ENCODE results near the gene RAB4B. TPM values are rescaled to one million over a fixed set of nuclear protein-coding genes. Genes with fewer than 3 reads are reported as not detected.
A peak's percentile ranks its signal among the peaks of the same experiment; 100 is the strongest.
"Not testable (repeated sequence)": the region's sequence is repeated elsewhere in the genome, so short reads cannot be mapped to it uniquely, and the experiment has no call there.

Gene RAB4B
- total RNA-seq, 1 experiment from 2014 or later = 9.1 TPM

DNA sequence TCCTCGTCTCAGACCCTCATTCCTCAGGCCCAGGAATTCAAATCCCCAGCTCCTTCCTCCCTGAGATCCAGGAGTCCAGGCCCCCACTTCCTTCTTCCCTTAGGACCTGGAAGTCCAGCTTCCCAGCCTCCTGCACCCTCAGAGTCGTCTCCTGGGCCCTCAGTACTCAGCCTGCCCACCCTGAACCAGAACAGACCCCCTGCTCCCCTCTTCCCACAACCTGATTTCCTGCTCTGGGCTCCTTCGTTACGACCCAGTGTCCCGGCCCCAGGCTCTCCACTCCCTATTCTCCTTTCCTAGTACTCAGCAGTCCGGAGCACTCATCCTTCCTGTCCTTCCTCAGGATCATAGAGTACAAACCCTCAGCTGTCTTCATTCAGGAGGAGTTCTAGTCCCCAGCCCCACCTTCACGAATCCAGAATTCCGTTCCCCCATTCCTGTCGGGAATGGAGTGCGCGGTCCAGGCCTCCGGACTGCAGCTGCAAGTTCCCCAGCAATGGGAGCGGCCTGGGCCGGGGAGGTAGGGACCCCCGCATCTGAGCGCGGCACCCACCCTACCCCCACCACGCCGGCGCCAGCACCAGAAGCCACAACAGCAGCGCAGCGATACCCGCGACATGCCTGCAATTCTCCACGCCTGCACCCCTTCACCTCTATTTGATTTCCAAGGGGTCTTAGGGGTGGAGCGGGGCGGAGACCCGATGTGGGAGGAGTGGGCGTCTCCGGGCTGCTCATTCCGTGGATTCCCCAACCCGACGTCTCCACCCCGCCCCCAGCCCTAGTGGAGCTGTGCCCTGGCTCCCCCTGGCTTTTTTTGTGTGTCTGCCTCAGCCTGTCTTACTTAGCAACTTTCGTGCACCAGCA lies 33.7 kb downstream of the RAB4B start:
- no peaks in the 10 kb centered on the region for H3K27me3 ChIP-seq (replicated peaks; ENCODE audit: insufficient read depth, low read depth, low read length, poor library complexity)
- peaks cover 21% of the 10 kb centered on the region for H3K36me3 ChIP-seq (ENCODE audit: insufficient read depth, low read length, poor library complexity, severe bottlenecking)
- no TSS peak for BruUV-seq (replicated peaks)
- H3K27ac ChIP-seq (ENCODE audit: low read depth, low read length, poor library complexity, severe bottlenecking) = no peak overlapping the region
- TF ChIP-seq EZH2 (IDR thresholded peaks at IDR 0.05; ENCODE audit: borderline replicate concordance, low read depth, low read length, poor library complexity, severe bottlenecking) = no peak
- TF ChIP-seq, protein P1, sequence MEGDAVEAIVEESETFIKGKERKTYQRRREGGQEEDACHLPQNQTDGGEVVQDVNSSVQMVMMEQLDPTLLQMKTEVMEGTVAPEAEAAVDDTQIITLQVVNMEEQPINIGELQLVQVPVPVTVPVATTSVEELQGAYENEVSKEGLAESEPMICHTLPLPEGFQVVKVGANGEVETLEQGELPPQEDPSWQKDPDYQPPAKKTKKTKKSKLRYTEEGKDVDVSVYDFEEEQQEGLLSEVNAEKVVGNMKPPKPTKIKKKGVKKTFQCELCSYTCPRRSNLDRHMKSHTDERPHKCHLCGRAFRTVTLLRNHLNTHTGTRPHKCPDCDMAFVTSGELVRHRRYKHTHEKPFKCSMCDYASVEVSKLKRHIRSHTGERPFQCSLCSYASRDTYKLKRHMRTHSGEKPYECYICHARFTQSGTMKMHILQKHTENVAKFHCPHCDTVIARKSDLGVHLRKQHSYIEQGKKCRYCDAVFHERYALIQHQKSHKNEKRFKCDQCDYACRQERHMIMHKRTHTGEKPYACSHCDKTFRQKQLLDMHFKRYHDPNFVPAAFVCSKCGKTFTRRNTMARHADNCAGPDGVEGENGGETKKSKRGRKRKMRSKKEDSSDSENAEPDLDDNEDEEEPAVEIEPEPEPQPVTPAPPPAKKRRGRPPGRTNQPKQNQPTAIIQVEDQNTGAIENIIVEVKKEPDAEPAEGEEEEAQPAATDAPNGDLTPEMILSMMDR (conservative IDR thresholded peaks at IDR 0.05; ENCODE audit: low read depth, low read length) = no peak
- H3K4me3 ChIP-seq (ENCODE audit: low read depth, low read length, poor library complexity, severe bottlenecking) = peak overlapping the region; percentile 27
- no peaks in the 10 kb centered on the region for H3K9me3 ChIP-seq (ENCODE audit: low read depth, low read length, poor library complexity, severe bottlenecking)
- peaks cover 22% of the 10 kb centered on the region for H3K4me1 ChIP-seq (ENCODE audit: insufficient read depth, low read length, poor library complexity, severe bottlenecking)
- intact Hi-C loops (cut with micrococcal nuclease; ENCODE audit: unreplicated experiment) = no loop called here
- no peak for DNase-seq (ENCODE audit: low spot score)
- CTCF ChIA-PET = no interaction called here
- POLR2A ChIA-PET (ENCODE audit: low non-redundant PET) = no interaction called here

DNA sequence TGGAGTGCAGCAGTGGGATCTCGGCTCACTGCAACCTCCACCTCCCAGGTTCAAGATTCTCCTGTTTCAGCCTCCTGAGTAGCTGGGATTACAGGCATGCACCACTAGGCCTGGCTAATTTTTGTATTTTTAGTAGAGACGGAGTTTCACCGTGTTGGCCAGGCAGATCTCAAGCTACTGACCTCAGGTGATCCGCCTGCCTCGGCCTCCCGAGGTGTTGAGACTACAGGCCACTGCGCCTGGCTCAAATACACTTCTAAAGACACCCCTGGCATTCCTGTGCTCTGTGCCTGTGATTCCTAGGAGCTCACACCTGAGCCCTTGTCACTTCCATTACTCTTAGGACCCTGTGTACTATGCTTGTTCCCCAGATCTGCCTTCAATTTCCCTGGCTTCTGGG lies 34.5 kb downstream of the RAB4B start:
- CTCF ChIA-PET; H3K9me3 ChIP-seq (ENCODE audit: low read depth, low read length, poor library complexity, severe bottlenecking); DNase-seq (ENCODE audit: low spot score); intact Hi-C loops (cut with micrococcal nuclease; ENCODE audit: unreplicated experiment); H3K27me3 ChIP-seq (replicated peaks; ENCODE audit: insufficient read depth, low read depth, low read length, poor library complexity); BruUV-seq (replicated peaks); H3K27ac ChIP-seq (ENCODE audit: low read depth, low read length, poor library complexity, severe bottlenecking); H3K4me3 ChIP-seq (ENCODE audit: low read depth, low read length, poor library complexity, severe bottlenecking); POLR2A ChIA-PET (ENCODE audit: low non-redundant PET): not testable (repeated sequence)
- H3K36me3 ChIP-seq (ENCODE audit: insufficient read depth, low read length, poor library complexity, severe bottlenecking) = peaks cover 14% of the 10 kb centered on the region
- H3K4me1 ChIP-seq (ENCODE audit: insufficient read depth, low read length, poor library complexity, severe bottlenecking) = peaks cover 17% of the 10 kb centered on the region

DNA sequence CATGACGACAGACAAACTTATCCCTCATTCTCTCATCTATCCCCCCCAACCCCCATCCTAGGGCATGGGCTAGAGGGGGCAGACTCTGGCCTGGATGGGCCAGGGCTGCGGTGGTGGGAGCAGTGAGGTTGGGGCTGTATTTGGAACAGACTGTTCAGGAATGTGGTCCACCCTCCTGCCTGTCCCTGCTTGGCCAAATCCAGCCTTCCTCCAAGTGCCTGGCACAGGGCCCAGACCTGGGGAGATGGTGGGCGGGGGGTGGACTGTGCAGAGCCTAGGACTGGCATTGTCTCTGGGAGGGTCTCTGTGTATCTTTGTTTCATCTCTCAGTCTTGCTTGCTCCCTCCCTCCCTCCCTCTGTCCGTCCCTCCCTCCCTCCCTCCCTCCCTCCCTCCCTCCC lies 35.1 kb downstream of the RAB4B start:
- Histone ChIP-seq H3K4me1 (ENCODE audit: insufficient read depth, low read length, poor library complexity, severe bottlenecking) (peaks cover 17% of the 10 kb centered on the region), H3K9me3 (ENCODE audit: low read depth, low read length, poor library complexity, severe bottlenecking) (no peaks in the 10 kb centered on the region), H3K27ac (ENCODE audit: low read depth, low read length, poor library complexity, severe bottlenecking) (no peak overlapping the region), H3K4me3 (ENCODE audit: low read depth, low read length, poor library complexity, severe bottlenecking) (no peak overlapping the region), H3K27me3 (replicated peaks; ENCODE audit: insufficient read depth, low read depth, low read length, poor library complexity) (no peaks in the 10 kb centered on the region), H3K36me3 (ENCODE audit: insufficient read depth, low read length, poor library complexity, severe bottlenecking) (peaks cover 8% of the 10 kb centered on the region)
- no TSS peak for BruUV-seq (replicated peaks)
- POLR2A ChIA-PET (ENCODE audit: low non-redundant PET) = no interaction called here
- TF ChIP-seq EZH2 (IDR thresholded peaks at IDR 0.05; ENCODE audit: borderline replicate concordance, low read depth, low read length, poor library complexity, severe bottlenecking) = no peak
- TF ChIP-seq, protein P1 (conservative IDR thresholded peaks at IDR 0.05; ENCODE audit: low read depth, low read length) = no peak
- DNase-seq (ENCODE audit: low spot score) = peak; percentile 57
- CTCF ChIA-PET = no interaction called here
- intact Hi-C loops (cut with micrococcal nuclease; ENCODE audit: unreplicated experiment) = no loop called here

DNA sequence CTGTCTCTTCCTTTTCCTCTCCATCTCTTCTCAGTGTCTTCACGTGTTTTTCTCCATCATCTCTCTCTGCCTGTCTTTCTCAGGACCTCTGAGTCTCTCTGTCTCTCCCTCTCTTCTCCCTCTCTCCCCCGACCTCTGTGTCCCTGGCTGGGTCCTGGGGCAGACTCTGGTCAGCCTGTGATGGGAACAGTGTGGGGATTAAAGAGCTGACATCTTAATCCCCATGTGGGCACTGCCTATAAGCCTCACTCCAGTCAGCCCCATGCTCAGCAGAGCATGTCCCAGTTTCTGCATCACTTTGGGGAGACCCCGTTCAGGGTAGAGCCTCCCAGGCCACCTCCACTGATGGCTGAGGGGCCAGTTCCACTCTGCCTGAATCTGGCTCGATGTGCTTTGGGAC lies 37.2 kb downstream of the RAB4B start:
- POLR2A ChIA-PET (ENCODE audit: low non-redundant PET) = no interaction called here
- peaks cover 17% of the 10 kb centered on the region for H3K4me1 ChIP-seq (ENCODE audit: insufficient read depth, low read length, poor library complexity, severe bottlenecking)
- CTCF ChIA-PET = no interaction called here
- H3K36me3 ChIP-seq (ENCODE audit: insufficient read depth, low read length, poor library complexity, severe bottlenecking) = no peaks in the 10 kb centered on the region
- no TSS peak for BruUV-seq (replicated peaks)
- intact Hi-C loops (cut with micrococcal nuclease; ENCODE audit: unreplicated experiment) = no loop called here
- no peak overlapping the region for H3K27ac ChIP-seq (ENCODE audit: low read depth, low read length, poor library complexity, severe bottlenecking)
- TF ChIP-seq, protein P1 (conservative IDR thresholded peaks at IDR 0.05; ENCODE audit: low read depth, low read length) = no peak
- TF ChIP-seq EZH2 (IDR thresholded peaks at IDR 0.05; ENCODE audit: borderline replicate concordance, low read depth, low read length, poor library complexity, severe bottlenecking) = no peak
- no peaks in the 10 kb centered on the region for H3K9me3 ChIP-seq (ENCODE audit: low read depth, low read length, poor library complexity, severe bottlenecking)
- no peak overlapping the region for H3K4me3 ChIP-seq (ENCODE audit: low read depth, low read length, poor library complexity, severe bottlenecking)
- no peaks in the 10 kb centered on the region for H3K27me3 ChIP-seq (replicated peaks; ENCODE audit: insufficient read depth, low read depth, low read length, poor library complexity)
- no peak for DNase-seq (ENCODE audit: low spot score)

DNA sequence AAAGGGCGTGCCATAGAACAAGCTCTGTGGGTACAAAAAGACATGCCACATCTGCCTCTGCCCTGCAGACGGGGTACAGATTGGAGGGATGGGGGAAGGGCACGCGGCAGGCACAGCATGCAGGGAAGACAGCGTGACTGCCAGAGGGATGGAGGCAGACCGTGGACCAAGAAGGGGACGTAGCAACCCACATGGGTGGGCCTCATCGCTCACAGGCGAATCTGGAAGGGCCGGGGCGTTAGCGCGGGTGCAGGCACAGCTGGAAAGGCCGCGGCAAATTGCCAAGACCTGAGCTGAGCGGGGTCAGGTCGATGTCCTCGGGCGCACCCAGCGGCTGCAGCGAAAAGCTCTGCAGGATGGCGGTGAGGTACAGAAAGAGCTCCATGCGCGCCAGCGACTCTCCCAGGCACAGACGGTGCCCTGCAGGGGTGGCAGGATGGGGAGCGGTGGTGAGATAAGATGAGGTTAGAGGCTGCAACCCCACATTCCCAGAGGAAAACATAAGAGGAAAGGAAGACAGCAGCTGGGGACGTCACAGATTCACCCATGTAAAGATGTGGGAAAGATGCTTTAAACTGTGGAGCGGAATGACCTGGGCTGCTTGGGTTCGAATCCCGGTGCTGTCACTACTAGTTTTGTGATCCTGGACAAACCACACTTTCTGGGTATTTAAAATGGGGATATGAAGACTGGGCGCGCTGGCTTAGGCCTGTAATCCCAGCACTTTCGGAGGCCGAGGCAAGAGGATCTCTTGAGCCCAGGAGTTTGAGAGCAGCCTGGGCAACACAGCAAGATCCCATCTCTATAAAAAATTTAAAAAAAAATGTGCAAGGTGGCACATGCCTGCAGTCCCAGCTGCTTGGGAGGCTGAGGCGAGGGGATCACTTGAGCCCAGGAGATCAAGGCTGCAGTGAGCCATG lies 40.7 kb downstream of the RAB4B start:
- ChIA-PET POLR2A (ENCODE audit: low non-redundant PET) (interaction anchor here (0.5 kb wide), 1 partner anchor 65 kb away, joined by 6 read pairs; no protein-coding TSS in a partner anchor), CTCF (interaction anchor here (1.2 kb wide), 1 partner anchor 12 kb away, joined by 4 read pairs; no protein-coding TSS in a partner anchor)
- not testable (repeated sequence) for H3K4me3 ChIP-seq (ENCODE audit: low read depth, low read length, poor library complexity, severe bottlenecking); H3K36me3 ChIP-seq (ENCODE audit: insufficient read depth, low read length, poor library complexity, severe bottlenecking); H3K9me3 ChIP-seq (ENCODE audit: low read depth, low read length, poor library complexity, severe bottlenecking); DNase-seq (ENCODE audit: low spot score); H3K27ac ChIP-seq (ENCODE audit: low read depth, low read length, poor library complexity, severe bottlenecking); BruUV-seq (replicated peaks); H3K27me3 ChIP-seq (replicated peaks; ENCODE audit: insufficient read depth, low read depth, low read length, poor library complexity); H3K4me1 ChIP-seq (ENCODE audit: insufficient read depth, low read length, poor library complexity, severe bottlenecking)
- intact Hi-C loops (cut with micrococcal nuclease; ENCODE audit: unreplicated experiment) = loop anchor here (1.0 kb wide), 1 partner anchor 155 kb away; no protein-coding TSS in a partner anchor
